K562 treated with DMSO at 1 percent for 12 hours (cell line): Measurements from ENCODE around the gene TACR2. TPM values are rescaled to one million over a fixed set of nuclear protein-coding genes. Genes with fewer than 3 reads are reported as not detected.

Experiments used
- total RNA-seq: library from RNA; unstranded; fragments of 300-600 nt; gene quantifications from 2 replicates; pipeline ENCODE4 v1.2.3, GENCODE V29; 2022; ENCODE audit not compliant: insufficient read depth

The TACR2 gene
- 0.50 TPM in 1 of 2 replicates, not detected in the other for total RNA-seq

GRCh38 chr10:69416695-69417094 is at the start of gene TACR2:
TSS of gene TACR2 (minus strand) at chr10:69416918. CDS start at chr10:69416323, 595 bp downstream.

GRCh38 chr10:69451209-69451783 is 34.6 kb upstream of the TACR2 start, which contains the start of gene TSPAN15:
TSS of gene TSPAN15 (plus strand) at chr10:69451465. CDS start at chr10:69451595, 130 bp downstream.

Other genes starting within 250 kb of the TACR2 start
- 31.7 and 46.2 TPM in 2 replicates for gene SUPV3L1, start 236.7 kb downstream of the TACR2 start, total RNA-seq
- gene HKDC1, start 196.6 kb downstream of the TACR2 start, total RNA-seq: not detected in 2 replicates
- gene HK1, start 138.4 kb downstream of the TACR2 start, total RNA-seq: 110 and 195 TPM in 2 replicates
- 3.7 and 5.0 TPM in 2 replicates for gene TSPAN15, start 34.5 kb upstream of the TACR2 start, total RNA-seq
- not detected in 2 replicates for gene NEUROG3, start 156.5 kb upstream of the TACR2 start, total RNA-seq
- gene FAM241B, start 213.3 kb upstream of the TACR2 start, total RNA-seq: 9.6 and 10.8 TPM in 2 replicates